ENCODE results near the gene RNU1-1.
"Not testable (repeated sequence)": the region's sequence is repeated elsewhere in the genome, so short reads cannot be mapped to it uniquely, and the experiment has no call there.

Gene RNU1-1

DNA sequence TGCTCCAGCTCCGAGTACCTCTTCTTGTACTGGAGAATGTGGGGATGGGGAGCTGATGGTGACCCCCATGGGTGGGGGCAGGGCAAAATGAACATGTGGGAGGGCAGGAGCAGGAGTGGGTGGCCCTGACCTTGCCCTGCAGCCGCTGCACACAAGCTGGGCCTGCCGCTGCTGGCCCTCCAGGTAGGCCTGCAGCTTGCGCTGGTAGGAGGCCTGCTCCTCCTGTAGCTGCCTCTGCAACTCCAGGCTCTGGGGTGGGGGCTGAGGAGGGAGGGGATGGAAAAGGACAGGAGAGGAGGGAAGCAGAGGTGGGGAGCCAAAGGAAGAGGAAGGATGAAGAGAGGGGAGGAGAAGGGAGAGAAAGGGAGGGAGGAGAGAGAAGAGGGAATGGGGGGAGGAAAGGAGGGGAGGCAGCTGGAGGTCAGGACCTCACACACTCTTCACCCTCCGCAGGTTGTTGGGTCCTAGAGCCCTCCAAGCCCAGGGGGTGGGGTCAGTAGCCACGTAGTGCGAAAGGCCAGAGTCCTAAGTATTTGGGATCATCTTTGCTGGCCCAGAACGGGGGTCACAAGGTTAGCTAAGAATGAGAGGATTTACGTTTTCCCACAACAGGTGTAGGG, 22.9 kb downstream of the RNU1-1 start:
- H3K4me3 ChIP-seq (ENCODE audit: insufficient read depth, low read length, poor library complexity, severe bottlenecking): no peak overlapping the region
- H2AFZ ChIP-seq (ENCODE audit: low read depth, low read length, severe bottlenecking): no peak overlapping the region
- no peak for TF ChIP-seq EZH2phosphoT487 (conservative IDR thresholded peaks at IDR 0.05; ENCODE audit: low read length)
- TF ChIP-seq, protein P1, sequence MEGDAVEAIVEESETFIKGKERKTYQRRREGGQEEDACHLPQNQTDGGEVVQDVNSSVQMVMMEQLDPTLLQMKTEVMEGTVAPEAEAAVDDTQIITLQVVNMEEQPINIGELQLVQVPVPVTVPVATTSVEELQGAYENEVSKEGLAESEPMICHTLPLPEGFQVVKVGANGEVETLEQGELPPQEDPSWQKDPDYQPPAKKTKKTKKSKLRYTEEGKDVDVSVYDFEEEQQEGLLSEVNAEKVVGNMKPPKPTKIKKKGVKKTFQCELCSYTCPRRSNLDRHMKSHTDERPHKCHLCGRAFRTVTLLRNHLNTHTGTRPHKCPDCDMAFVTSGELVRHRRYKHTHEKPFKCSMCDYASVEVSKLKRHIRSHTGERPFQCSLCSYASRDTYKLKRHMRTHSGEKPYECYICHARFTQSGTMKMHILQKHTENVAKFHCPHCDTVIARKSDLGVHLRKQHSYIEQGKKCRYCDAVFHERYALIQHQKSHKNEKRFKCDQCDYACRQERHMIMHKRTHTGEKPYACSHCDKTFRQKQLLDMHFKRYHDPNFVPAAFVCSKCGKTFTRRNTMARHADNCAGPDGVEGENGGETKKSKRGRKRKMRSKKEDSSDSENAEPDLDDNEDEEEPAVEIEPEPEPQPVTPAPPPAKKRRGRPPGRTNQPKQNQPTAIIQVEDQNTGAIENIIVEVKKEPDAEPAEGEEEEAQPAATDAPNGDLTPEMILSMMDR (IDR thresholded peaks at IDR 0.05; ENCODE audit: insufficient read depth, low read length, poor library complexity, severe bottlenecking): no peak
- H3K36me3 ChIP-seq (ENCODE audit: low read length): no peaks in the 10 kb centered on the region
- no peaks in the 10 kb centered on the region for H3K9me2 ChIP-seq (replicated peaks; ENCODE audit: insufficient read depth, low read length)
- H4K20me1 ChIP-seq (ENCODE audit: low read depth, low read length): no peaks in the 10 kb centered on the region
- no peak overlapping the region for H3K9ac ChIP-seq (ENCODE audit: low read length)
- no peaks in the 10 kb centered on the region for H3K79me2 ChIP-seq (ENCODE audit: insufficient read depth, low read length)
- no peaks in the 10 kb centered on the region for H3F3A ChIP-seq (ENCODE audit: insufficient read depth)
- no peak overlapping the region for H3K4me2 ChIP-seq (ENCODE audit: low read depth, low read length, poor library complexity, severe bottlenecking)
- no peaks in the 10 kb centered on the region for H3K27me3 ChIP-seq (ENCODE audit: low read length)
- no peaks in the 10 kb centered on the region for H3K9me3 ChIP-seq (ENCODE audit: insufficient read depth, low read length)
- no peak overlapping the region for H3K27ac ChIP-seq (ENCODE audit: low read depth, low read length)

DNA sequence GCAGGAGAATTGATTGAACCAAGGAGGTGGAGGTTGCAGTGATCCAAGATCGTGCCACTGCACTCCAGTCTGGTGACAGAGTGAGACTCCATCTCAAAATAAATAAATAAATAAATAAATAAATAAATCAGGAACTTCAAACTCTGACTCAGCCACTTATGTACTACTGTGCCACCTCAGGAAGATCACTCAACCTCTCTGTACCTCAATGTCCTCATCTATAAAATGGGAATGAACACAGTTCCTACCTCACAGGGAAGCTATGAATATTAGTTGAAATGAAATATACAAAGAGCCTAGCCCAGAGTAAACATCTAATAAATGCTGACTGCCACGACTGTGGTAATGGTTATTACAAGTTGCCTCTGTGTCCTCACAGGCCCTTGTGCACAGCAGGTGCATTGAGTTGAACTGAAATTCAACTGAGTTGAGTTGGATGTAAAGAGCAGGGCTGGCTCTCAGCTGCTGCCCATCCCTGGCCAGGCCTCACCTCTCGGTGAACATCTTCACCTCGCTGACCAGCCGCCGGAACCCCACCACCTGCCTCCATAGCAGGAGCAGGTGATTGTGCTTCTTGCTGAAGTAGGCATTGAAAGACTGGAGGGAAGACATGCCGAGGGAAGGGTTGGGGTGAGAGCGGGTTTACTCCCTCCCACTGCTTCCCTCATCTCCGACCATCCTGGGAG, 24.7 kb downstream of the RNU1-1 start:
- H2AFZ ChIP-seq (ENCODE audit: low read depth, low read length, severe bottlenecking); H3K27ac ChIP-seq (ENCODE audit: low read depth, low read length): not testable (repeated sequence)

DNA sequence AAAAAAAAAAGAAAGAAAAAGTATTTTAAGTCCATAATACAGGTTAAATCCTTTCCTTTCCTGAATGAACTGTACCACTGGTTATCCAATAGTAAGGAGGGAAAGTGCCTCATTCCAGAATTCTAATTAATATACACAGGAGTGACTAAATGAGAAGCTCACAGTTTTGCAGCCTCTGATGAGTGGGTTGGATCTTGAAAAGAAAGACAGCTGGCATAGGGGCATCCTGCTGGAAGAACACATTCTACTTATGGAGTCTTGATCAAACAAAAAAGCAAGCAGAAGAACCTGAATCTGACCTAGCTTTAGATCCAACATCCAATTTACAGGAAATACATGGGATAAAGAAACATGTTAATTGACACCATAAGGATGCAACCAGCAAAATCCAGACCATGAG, 27.1 kb downstream of the RNU1-1 start:
- H3K9ac ChIP-seq (ENCODE audit: low read length); H3K4me2 ChIP-seq (ENCODE audit: low read depth, low read length, poor library complexity, severe bottlenecking); H3K36me3 ChIP-seq (ENCODE audit: low read length); H3K4me3 ChIP-seq (ENCODE audit: insufficient read depth, low read length, poor library complexity, severe bottlenecking); H2AFZ ChIP-seq (ENCODE audit: low read depth, low read length, severe bottlenecking); H3K9me2 ChIP-seq (replicated peaks; ENCODE audit: insufficient read depth, low read length); H3K79me2 ChIP-seq (ENCODE audit: insufficient read depth, low read length); H3K27me3 ChIP-seq (ENCODE audit: low read length); H4K20me1 ChIP-seq (ENCODE audit: low read depth, low read length); H3K9me3 ChIP-seq (ENCODE audit: insufficient read depth, low read length); H3F3A ChIP-seq (ENCODE audit: insufficient read depth); H3K27ac ChIP-seq (ENCODE audit: low read depth, low read length): not testable (repeated sequence)

More for the DNA sequence above, 24.7 kb downstream of the RNU1-1 start:
- not testable (repeated sequence) for H3K36me3 ChIP-seq (ENCODE audit: low read length); H3K27me3 ChIP-seq (ENCODE audit: low read length); H3K4me2 ChIP-seq (ENCODE audit: low read depth, low read length, poor library complexity, severe bottlenecking); H3K4me3 ChIP-seq (ENCODE audit: insufficient read depth, low read length, poor library complexity, severe bottlenecking); H3K9ac ChIP-seq (ENCODE audit: low read length); H3K9me3 ChIP-seq (ENCODE audit: insufficient read depth, low read length); H4K20me1 ChIP-seq (ENCODE audit: low read depth, low read length); H3K79me2 ChIP-seq (ENCODE audit: insufficient read depth, low read length); H3F3A ChIP-seq (ENCODE audit: insufficient read depth); H3K9me2 ChIP-seq (replicated peaks; ENCODE audit: insufficient read depth, low read length)

DNA sequence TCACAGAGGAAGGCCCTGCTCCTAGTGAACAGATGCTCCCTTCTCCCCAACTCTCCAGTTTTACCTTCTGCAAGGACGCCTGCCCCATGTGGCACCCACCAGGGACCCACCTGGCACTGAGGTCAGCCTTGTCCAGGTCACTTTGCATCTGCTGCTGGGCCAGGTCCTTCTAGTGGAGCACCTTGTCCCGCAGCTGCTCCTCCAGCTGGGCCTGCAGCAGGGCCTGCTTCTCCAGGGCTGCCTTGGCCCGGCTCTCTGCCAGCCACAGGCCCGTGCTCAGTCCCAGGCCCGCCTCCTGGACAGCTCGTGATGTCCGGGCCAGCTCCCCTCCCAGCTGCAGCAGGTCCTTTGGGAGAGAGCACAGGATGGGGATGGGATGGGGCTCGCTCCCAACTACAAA, 27.8 kb downstream of the RNU1-1 start:
- H3K27ac ChIP-seq (ENCODE audit: low read depth, low read length); H3K79me2 ChIP-seq (ENCODE audit: insufficient read depth, low read length); H3K9me2 ChIP-seq (replicated peaks; ENCODE audit: insufficient read depth, low read length); H2AFZ ChIP-seq (ENCODE audit: low read depth, low read length, severe bottlenecking); H3K4me3 ChIP-seq (ENCODE audit: insufficient read depth, low read length, poor library complexity, severe bottlenecking); H3F3A ChIP-seq (ENCODE audit: insufficient read depth); H3K4me2 ChIP-seq (ENCODE audit: low read depth, low read length, poor library complexity, severe bottlenecking); H3K36me3 ChIP-seq (ENCODE audit: low read length); H3K27me3 ChIP-seq (ENCODE audit: low read length); H3K9me3 ChIP-seq (ENCODE audit: insufficient read depth, low read length); H4K20me1 ChIP-seq (ENCODE audit: low read depth, low read length); H3K9ac ChIP-seq (ENCODE audit: low read length): not testable (repeated sequence)

DNA sequence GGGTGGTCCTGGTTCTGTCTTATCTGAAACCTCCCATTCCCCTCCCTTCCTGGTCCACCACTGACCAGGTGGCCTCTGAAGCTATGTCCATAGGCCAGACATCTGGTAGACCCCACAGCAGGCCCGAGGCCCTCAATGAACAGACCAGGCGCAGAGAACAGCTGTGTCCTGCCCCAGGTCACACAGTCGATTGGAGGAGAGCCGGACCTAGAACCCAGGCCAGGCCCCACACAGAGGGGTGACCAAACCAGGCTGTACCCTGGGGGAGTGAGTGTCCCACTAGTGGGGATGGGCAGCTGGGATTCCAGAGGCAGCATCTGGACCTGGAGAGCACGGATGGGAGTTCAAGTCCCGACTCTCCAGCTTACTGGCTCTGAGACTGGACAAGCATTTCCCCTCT, 29.2 kb downstream of the RNU1-1 start:
- H2AFZ ChIP-seq (ENCODE audit: low read depth, low read length, severe bottlenecking): no peak overlapping the region
- H3K9ac ChIP-seq (ENCODE audit: low read length): no peak overlapping the region
- no peak overlapping the region for H3K27ac ChIP-seq (ENCODE audit: low read depth, low read length)
- TF ChIP-seq, protein P1 (IDR thresholded peaks at IDR 0.05; ENCODE audit: insufficient read depth, low read length, poor library complexity, severe bottlenecking): no peak
- TF ChIP-seq EZH2phosphoT487 (conservative IDR thresholded peaks at IDR 0.05; ENCODE audit: low read length): no peak
- H3K9me2 ChIP-seq (replicated peaks; ENCODE audit: insufficient read depth, low read length): no peaks in the 10 kb centered on the region
- H4K20me1 ChIP-seq (ENCODE audit: low read depth, low read length): no peaks in the 10 kb centered on the region
- H3K79me2 ChIP-seq (ENCODE audit: insufficient read depth, low read length): no peaks in the 10 kb centered on the region
- H3K4me3 ChIP-seq (ENCODE audit: insufficient read depth, low read length, poor library complexity, severe bottlenecking): no peak overlapping the region
- H3K27me3 ChIP-seq (ENCODE audit: low read length): no peaks in the 10 kb centered on the region
- H3K9me3 ChIP-seq (ENCODE audit: insufficient read depth, low read length): no peaks in the 10 kb centered on the region
- no peak overlapping the region for H3K4me2 ChIP-seq (ENCODE audit: low read depth, low read length, poor library complexity, severe bottlenecking)
- no peaks in the 10 kb centered on the region for H3F3A ChIP-seq (ENCODE audit: insufficient read depth)
- no peaks in the 10 kb centered on the region for H3K36me3 ChIP-seq (ENCODE audit: low read length)
